HepG2 (cell line): ENCODE data around the gene CCL23. TPM values are rescaled to one million over a fixed set of nuclear protein-coding genes. Genes with fewer than 3 reads are reported as not detected.

Source experiments
- DMAP1 ChIP-seq: IDR thresholded peaks from 2 replicates; pipeline ENCODE4 v1.6.1; 2016
- FOXA1 ChIP-seq, 2 experiments: fragments of 450-650 bp in 1 of 2; sonication (generic) in 1 of 2; formaldehyde crosslinking in 1 of 2; IDR thresholded peaks; 2 replicates each; pipeline versions ENCODE4 v1.4.0 to v1.6.1; 2016 to 2020; ENCODE audit warnings: missing genetic modification reagents in 1 of 2
- HDAC6 ChIP-seq: fragments of 200-600 bp; sonication (generic); IDR thresholded peaks from 2 replicates; pipeline ENCODE4 v1.7.0; 2017; ENCODE audit warnings: mild to moderate bottlenecking, antibody characterized with exemption, low read length, low read depth
- JUN ChIP-seq: sonication (generic); formaldehyde crosslinking; IDR thresholded peaks from 2 replicates; pipeline ENCODE4 v1.4.0; 2020; ENCODE audit warnings: mild to moderate bottlenecking, missing genetic modification reagents
- KDM5A ChIP-seq: fragments of 200-600 bp; sonication (generic); IDR thresholded peaks from 2 replicates; pipeline ENCODE4 v1.7.0; 2018; ENCODE audit warnings: antibody characterized with exemption, mild to moderate bottlenecking, low read length, borderline replicate concordance
- NFIB ChIP-seq: sonication (generic); formaldehyde crosslinking; IDR thresholded peaks from 2 replicates; pipeline ENCODE4 v1.9.0; 2021; ENCODE audit warnings: missing genetic modification reagents, mild to moderate bottlenecking, borderline replicate concordance
- NFIC ChIP-seq: IDR thresholded peaks from 2 replicates; pipeline ENCODE4 v1.6.1; 2012; ENCODE audit warnings: mild to moderate bottlenecking, low read length, inconsistent platforms
- NR2F6 ChIP-seq, 2 experiments: IDR thresholded peaks; 2 replicates each; pipeline ENCODE4 v1.6.1; 2016; ENCODE audit warnings: antibody characterized with exemption in 1 of 2, mild to moderate bottlenecking in 1 of 2
- POGZ ChIP-seq: sonication (generic); formaldehyde crosslinking; IDR thresholded peaks from 2 replicates; pipeline ENCODE4 v1.4.0; 2020; ENCODE audit warnings: mild to moderate bottlenecking, missing genetic modification reagents
- PPARG ChIP-seq: conservative IDR thresholded peaks from 2 replicates; pipeline ENCODE4 v1.6.1; 2016; ENCODE audit warnings: missing biosample characterization, missing genetic modification reagents
- RFX1 ChIP-seq: fragments of 450-650 bp; IDR thresholded peaks from 2 replicates; pipeline ENCODE4 v1.6.1; 2017
- RFX3 ChIP-seq: IDR thresholded peaks from 2 replicates; pipeline ENCODE4 v1.6.1; 2016; ENCODE audit warnings: missing biosample characterization, missing genetic modification reagents
- SP4 ChIP-seq: sonication (generic); formaldehyde crosslinking; IDR thresholded peaks from 2 replicates; pipeline ENCODE4 v1.8.1; 2023; ENCODE audit warnings: mild to moderate bottlenecking, missing genetic modification reagents
- TCF7 ChIP-seq: sonication (generic); IDR thresholded peaks from 2 replicates; pipeline ENCODE4 v1.6.1; 2016; ENCODE audit warnings: antibody characterized with exemption, low read depth
- ZBTB20 ChIP-seq: sonication (generic); formaldehyde crosslinking; IDR thresholded peaks from 2 replicates; pipeline ENCODE4 v1.8.1; 2023; ENCODE audit warnings: missing genetic modification reagents, low read depth, mild to moderate bottlenecking, borderline replicate concordance
- ZBTB3 ChIP-seq: sonication (generic); formaldehyde crosslinking; IDR thresholded peaks from 2 replicates; pipeline ENCODE4 v1.4.0; 2020; ENCODE audit warnings: low read depth, mild to moderate bottlenecking, moderate library complexity, missing genetic modification reagents, borderline replicate concordance
- ZEB1 ChIP-seq: IDR thresholded peaks from 2 replicates; pipeline ENCODE4 v1.6.1; 2012; ENCODE audit warnings: mild to moderate bottlenecking, low read depth, inconsistent platforms; ENCODE audit not compliant: insufficient replicate concordance
- ZFP37 ChIP-seq: sonication (generic); formaldehyde crosslinking; IDR thresholded peaks from 2 replicates; pipeline ENCODE4 v1.4.0; 2020; ENCODE audit warnings: missing genetic modification reagents, borderline replicate concordance
- ZNF180 ChIP-seq: sonication (generic); formaldehyde crosslinking; IDR thresholded peaks from 2 replicates; pipeline ENCODE4 v1.4.0; 2020; ENCODE audit warnings: low read depth, missing genetic modification reagents, borderline replicate concordance
- ZNF501 ChIP-seq: sonication (generic); formaldehyde crosslinking; IDR thresholded peaks from 2 replicates; pipeline ENCODE4 v1.5.1; 2020; ENCODE audit warnings: mild to moderate bottlenecking, moderate library complexity, missing genetic modification reagents
- ZNF558 ChIP-seq: sonication (generic); formaldehyde crosslinking; IDR thresholded peaks from 2 replicates; pipeline ENCODE4 v1.9.0; 2022; ENCODE audit warnings: mild to moderate bottlenecking, missing genetic modification reagents, borderline replicate concordance
- ZNF564 ChIP-seq: sonication (generic); formaldehyde crosslinking; IDR thresholded peaks from 2 replicates; pipeline ENCODE4 v1.8.1; 2023; ENCODE audit warnings: mild to moderate bottlenecking, missing genetic modification reagents
- ZNF670 ChIP-seq: sonication (generic); formaldehyde crosslinking; IDR thresholded peaks from 2 replicates; pipeline ENCODE4 v1.8.0; 2022; ENCODE audit warnings: mild to moderate bottlenecking, missing genetic modification reagents, borderline replicate concordance
- ZNF75D ChIP-seq: sonication (generic); formaldehyde crosslinking; IDR thresholded peaks from 2 replicates; pipeline ENCODE4 v1.8.1; 2023; ENCODE audit warnings: missing genetic modification reagents, mild to moderate bottlenecking, borderline replicate concordance
- ZNF816 ChIP-seq: sonication (generic); formaldehyde crosslinking; IDR thresholded peaks from 2 replicates; pipeline ENCODE4 v1.8.0; 2022; ENCODE audit warnings: missing genetic modification reagents, mild to moderate bottlenecking, borderline replicate concordance
- polyA plus RNA-seq, 8 experiments: library from polyadenylated mRNA; depleted of rRNA in 3 of 8; stranded (reverse) in 7 of 8; unstranded in 1 of 8; fragments of >200 nt; fragmentation: Illumina TruSeq in 4 of 8; extraction: Trizol in 4 of 8; gene quantifications; 2 replicates each; pipeline versions ENCODE4 v1.2.1 to v1.2.3, GENCODE V29; 2011 to 2016; ENCODE audit warnings: low read depth in 4 of 8, missing spikeins in 1 of 8, mixed read lengths in 1 of 8; ENCODE audit not compliant: insufficient read depth in 1 of 8
- total RNA-seq, 5 experiments: library from RNA; depleted of rRNA; stranded (reverse); fragments of >200 nt; fragmentation: Illumina TruSeq; extraction: Trizol; gene quantifications; 2 replicates each; pipeline ENCODE4 v1.2.3, GENCODE V29; 2016; ENCODE audit warnings: low read depth in 1 of 5
- TF ChIP-seq, protein P1 (sequence below): sonication (generic); formaldehyde crosslinking; IDR thresholded peaks from 2 replicates; pipeline ENCODE4 v1.4.0; 2020; ENCODE audit warnings: missing genetic modification reagents, borderline replicate concordance
- TF ChIP-seq, protein P2 (sequence below): sonication (generic); formaldehyde crosslinking; IDR thresholded peaks from 2 replicates; pipeline ENCODE4 v1.4.0; 2020; ENCODE audit warnings: missing genetic modification reagents

Gene CCL23
- total and polyA plus RNA-seq, 2 of the 13 experiments (the other 11 are each of a cell fraction or from before 2014, with no cell fraction given), result not detected

DNA sequence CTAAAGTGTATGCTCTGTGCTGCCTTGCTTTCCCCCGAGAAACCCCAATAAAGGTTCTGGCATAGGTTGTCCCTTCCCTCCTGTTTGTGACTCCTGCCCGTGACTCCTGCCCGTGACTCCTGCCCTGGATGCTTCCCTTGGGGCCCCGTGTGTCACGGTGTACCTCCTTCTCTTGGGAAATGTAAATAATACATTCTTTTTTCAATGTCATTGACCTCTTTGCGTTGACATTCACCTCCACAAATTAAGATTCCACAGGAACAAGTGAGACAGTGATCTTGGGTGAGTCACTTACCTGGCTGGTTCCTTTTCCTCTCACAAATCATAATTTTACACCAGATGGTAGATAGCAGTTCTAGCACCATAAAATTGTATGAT, 17.1 kb downstream of the CCL23 start (continued):
- TF ChIP-seq ZNF180 (CRISPR knock-in tag), result no peak
- TF ChIP-seq NFIB (CRISPR knock-in tag), result no peak
- TF ChIP-seq ZNF501 (CRISPR knock-in tag), result no peak
- peak; percentile 45 for TF ChIP-seq ZEB1
- TF ChIP-seq RFX1, result no peak
- no peak for TF ChIP-seq RFX3 (CRISPR knock-in tag)
- no peak for TF ChIP-seq SP4 (CRISPR knock-in tag)
- TF ChIP-seq POGZ (CRISPR knock-in tag), result no peak; the same call in 1 of the 2 replicates
- TF ChIP-seq, protein P1, sequence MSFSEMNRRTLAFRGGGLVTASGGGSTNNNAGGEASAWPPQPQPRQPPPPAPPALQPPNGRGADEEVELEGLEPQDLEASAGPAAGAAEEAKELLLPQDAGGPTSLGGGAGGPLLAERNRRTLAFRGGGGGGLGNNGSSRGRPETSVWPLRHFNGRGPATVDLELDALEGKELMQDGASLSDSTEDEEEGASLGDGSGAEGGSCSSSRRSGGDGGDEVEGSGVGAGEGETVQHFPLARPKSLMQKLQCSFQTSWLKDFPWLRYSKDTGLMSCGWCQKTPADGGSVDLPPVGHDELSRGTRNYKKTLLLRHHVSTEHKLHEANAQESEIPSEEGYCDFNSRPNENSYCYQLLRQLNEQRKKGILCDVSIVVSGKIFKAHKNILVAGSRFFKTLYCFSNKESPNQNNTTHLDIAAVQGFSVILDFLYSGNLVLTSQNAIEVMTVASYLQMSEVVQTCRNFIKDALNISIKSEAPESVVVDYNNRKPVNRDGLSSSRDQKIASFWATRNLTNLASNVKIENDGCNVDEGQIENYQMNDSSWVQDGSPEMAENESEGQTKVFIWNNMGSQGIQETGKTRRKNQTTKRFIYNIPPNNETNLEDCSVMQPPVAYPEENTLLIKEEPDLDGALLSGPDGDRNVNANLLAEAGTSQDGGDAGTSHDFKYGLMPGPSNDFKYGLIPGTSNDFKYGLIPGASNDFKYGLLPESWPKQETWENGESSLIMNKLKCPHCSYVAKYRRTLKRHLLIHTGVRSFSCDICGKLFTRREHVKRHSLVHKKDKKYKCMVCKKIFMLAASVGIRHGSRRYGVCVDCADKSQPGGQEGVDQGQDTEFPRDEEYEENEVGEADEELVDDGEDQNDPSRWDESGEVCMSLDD, result no peak
- peak; percentile 89 for TF ChIP-seq PPARG (CRISPR knock-in tag)
- TF ChIP-seq JUN (CRISPR knock-in tag), result no peak
- no peak for TF ChIP-seq ZNF816
- TF ChIP-seq FOXA1 (IDR thresholded peaks at IDR 0.05), result no peak
- peak; percentile 74 for TF ChIP-seq FOXA1 (CRISPR knock-in tag; IDR thresholded peaks at IDR 0.05)
- TF ChIP-seq NR2F6 (IDR thresholded peaks at IDR 0.05), result peak; percentile 80; the same call in 1 of the 2 replicates
- TF ChIP-seq NR2F6 (CRISPR knock-in tag; IDR thresholded peaks at IDR 0.05), result peak; percentile 81; the same call in 1 of the 2 replicates
- TF ChIP-seq TCF7, result peak; percentile 42
- no peak for TF ChIP-seq ZNF564 (CRISPR knock-in tag)
- TF ChIP-seq ZNF75D, result no peak
- no peak for TF ChIP-seq ZNF558
- TF ChIP-seq NFIC, result peak; percentile 54; the same call in 1 of the 2 replicates
- TF ChIP-seq ZBTB20 (CRISPR knock-in tag), result no peak
- no peak for TF ChIP-seq DMAP1 (CRISPR knock-in tag)
- no peak for TF ChIP-seq ZFP37 (CRISPR knock-in tag)
- TF ChIP-seq ZBTB3 (CRISPR knock-in tag), result no peak
- TF ChIP-seq, protein P2, sequence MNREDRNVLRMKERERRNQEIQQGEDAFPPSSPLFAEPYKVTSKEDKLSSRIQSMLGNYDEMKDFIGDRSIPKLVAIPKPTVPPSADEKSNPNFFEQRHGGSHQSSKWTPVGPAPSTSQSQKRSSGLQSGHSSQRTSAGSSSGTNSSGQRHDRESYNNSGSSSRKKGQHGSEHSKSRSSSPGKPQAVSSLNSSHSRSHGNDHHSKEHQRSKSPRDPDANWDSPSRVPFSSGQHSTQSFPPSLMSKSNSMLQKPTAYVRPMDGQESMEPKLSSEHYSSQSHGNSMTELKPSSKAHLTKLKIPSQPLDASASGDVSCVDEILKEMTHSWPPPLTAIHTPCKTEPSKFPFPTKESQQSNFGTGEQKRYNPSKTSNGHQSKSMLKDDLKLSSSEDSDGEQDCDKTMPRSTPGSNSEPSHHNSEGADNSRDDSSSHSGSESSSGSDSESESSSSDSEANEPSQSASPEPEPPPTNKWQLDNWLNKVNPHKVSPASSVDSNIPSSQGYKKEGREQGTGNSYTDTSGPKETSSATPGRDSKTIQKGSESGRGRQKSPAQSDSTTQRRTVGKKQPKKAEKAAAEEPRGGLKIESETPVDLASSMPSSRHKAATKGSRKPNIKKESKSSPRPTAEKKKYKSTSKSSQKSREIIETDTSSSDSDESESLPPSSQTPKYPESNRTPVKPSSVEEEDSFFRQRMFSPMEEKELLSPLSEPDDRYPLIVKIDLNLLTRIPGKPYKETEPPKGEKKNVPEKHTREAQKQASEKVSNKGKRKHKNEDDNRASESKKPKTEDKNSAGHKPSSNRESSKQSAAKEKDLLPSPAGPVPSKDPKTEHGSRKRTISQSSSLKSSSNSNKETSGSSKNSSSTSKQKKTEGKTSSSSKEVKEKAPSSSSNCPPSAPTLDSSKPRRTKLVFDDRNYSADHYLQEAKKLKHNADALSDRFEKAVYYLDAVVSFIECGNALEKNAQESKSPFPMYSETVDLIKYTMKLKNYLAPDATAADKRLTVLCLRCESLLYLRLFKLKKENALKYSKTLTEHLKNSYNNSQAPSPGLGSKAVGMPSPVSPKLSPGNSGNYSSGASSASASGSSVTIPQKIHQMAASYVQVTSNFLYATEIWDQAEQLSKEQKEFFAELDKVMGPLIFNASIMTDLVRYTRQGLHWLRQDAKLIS (CRISPR knock-in tag), result no peak
- no peak for TF ChIP-seq ZNF670 (CRISPR knock-in tag)
- TF ChIP-seq KDM5A, result no peak; the same call in 1 of the 2 replicates
- no peak for TF ChIP-seq HDAC6
